HG03175 (cell line): ENCODE data around the gene AK5.

ENCODE experiments used
- ATAC-seq: cut with Tn5 transposase; IDR thresholded peaks from one replicate; pipeline ENCODE4 v1.9.1; 2021; ENCODE audit warnings: mild to moderate bottlenecking, moderate library complexity; ENCODE audit not compliant: unreplicated experiment

The AK5 gene

GRCh38 chr1:77582905-77583304 is 301.1 kb downstream of the AK5 start:
- no peak for ATAC-seq

GRCh38 chr1:77583483-77583882 is 301.7 kb downstream of the AK5 start:
- ATAC-seq: no peak

- ATAC-seq: no peak
Measured at GRCh38 chr1:77584884-77585283, 303.1 kb downstream of the AK5 start.

GRCh38 chr1:77585610-77586314 is 303.9 kb downstream of the AK5 start:
- no peak for ATAC-seq

- ATAC-seq: no peak
Measured at GRCh38 chr1:77589231-77589630, 307.4 kb downstream of the AK5 start.

- ATAC-seq: no peak
Measured at GRCh38 chr1:77590651-77591050, 308.8 kb downstream of the AK5 start.

GRCh38 chr1:77592906-77593305 is 311.1 kb downstream of the AK5 start:
- ATAC-seq: no peak

- peak; percentile 70 for ATAC-seq
Measured at GRCh38 chr1:77594366-77595112, 312.7 kb downstream of the AK5 start.

- ATAC-seq: no peak
Measured at GRCh38 chr1:77597310-77597709, 315.5 kb downstream of the AK5 start.

- ATAC-seq: no peak
Measured at GRCh38 chr1:77605246-77606026, 323.6 kb downstream of the AK5 start.

- no peak for ATAC-seq
Measured at GRCh38 chr1:77608893-77609292, 327.1 kb downstream of the AK5 start.
